Measurements from ENCODE around the gene RFPL4AL1. TPM values are rescaled to one million over a fixed set of nuclear protein-coding genes. Genes with fewer than 3 reads are reported as not detected.

The RFPL4AL1 gene
- total RNA-seq, 6 donors from 2014 or later = not detected

GRCh38 chr19:55802281-55802680, 33.4 kb downstream of the RFPL4AL1 start:
- H3K4me1 ChIP-seq = no peaks in the 10 kb centered on the region
- H3K36me3 ChIP-seq = no peaks in the 10 kb centered on the region
- 86 to 93% methylated on average over 2 of the region's 2 CpGs for WGBS, 2 donors
- H3K27ac ChIP-seq = no peak overlapping the region
- no peak overlapping the region for H3K4me3 ChIP-seq
- no peaks in the 10 kb centered on the region for H3K27me3 ChIP-seq
- ATAC-seq (ENCODE audit: low FRiP score in 2 of 2) (no peak), DNase-seq (no peak)
- TF ChIP-seq, protein P1, sequence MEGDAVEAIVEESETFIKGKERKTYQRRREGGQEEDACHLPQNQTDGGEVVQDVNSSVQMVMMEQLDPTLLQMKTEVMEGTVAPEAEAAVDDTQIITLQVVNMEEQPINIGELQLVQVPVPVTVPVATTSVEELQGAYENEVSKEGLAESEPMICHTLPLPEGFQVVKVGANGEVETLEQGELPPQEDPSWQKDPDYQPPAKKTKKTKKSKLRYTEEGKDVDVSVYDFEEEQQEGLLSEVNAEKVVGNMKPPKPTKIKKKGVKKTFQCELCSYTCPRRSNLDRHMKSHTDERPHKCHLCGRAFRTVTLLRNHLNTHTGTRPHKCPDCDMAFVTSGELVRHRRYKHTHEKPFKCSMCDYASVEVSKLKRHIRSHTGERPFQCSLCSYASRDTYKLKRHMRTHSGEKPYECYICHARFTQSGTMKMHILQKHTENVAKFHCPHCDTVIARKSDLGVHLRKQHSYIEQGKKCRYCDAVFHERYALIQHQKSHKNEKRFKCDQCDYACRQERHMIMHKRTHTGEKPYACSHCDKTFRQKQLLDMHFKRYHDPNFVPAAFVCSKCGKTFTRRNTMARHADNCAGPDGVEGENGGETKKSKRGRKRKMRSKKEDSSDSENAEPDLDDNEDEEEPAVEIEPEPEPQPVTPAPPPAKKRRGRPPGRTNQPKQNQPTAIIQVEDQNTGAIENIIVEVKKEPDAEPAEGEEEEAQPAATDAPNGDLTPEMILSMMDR (IDR thresholded peaks at IDR 0.05) = no peak
- TF ChIP-seq EP300 (IDR thresholded peaks at IDR 0.05) (no peak), POLR2A (IDR thresholded peaks at IDR 0.05) (no peak), POLR2AphosphoS5 (IDR thresholded peaks at IDR 0.05) (no peak)
- no peaks in the 10 kb centered on the region for H3K9me3 ChIP-seq

- no peak for TF ChIP-seq POLR2AphosphoS5 (IDR thresholded peaks at IDR 0.05)
- TF ChIP-seq POLR2A (IDR thresholded peaks at IDR 0.05) = no peak
- no peak for TF ChIP-seq EP300 (IDR thresholded peaks at IDR 0.05)
- TF ChIP-seq, protein P1 (IDR thresholded peaks at IDR 0.05) = peak in 2 of 6 experiments; percentile 15 to 27
- H3K27ac ChIP-seq = no peak overlapping the region
- H3K27me3 ChIP-seq = no peaks in the 10 kb centered on the region
- H3K4me1 ChIP-seq = no peaks in the 10 kb centered on the region
- no peaks in the 10 kb centered on the region for H3K36me3 ChIP-seq
- ATAC-seq (ENCODE audit: low FRiP score in 2 of 2) (peak in 1 of 2 donors; percentile 28), DNase-seq (peak in 1 of 2 donors; percentile 36)
- 30 to 46% methylated on average over 10 to 20 of the region's 20 CpGs for WGBS, 2 donors
- H3K9me3 ChIP-seq = no peaks in the 10 kb centered on the region
- H3K4me3 ChIP-seq = no peak overlapping the region
These were observed 40.6 kb downstream of the RFPL4AL1 start for GRCh38 chr19:55809381-55810058.

GRCh38 chr19:55811340-55811739, 42.4 kb downstream of the RFPL4AL1 start:
- H3K27ac ChIP-seq = no peak overlapping the region
- TF ChIP-seq POLR2A (IDR thresholded peaks at IDR 0.05) (no peak), POLR2AphosphoS5 (IDR thresholded peaks at IDR 0.05) (no peak)
- no peaks in the 10 kb centered on the region for H3K27me3 ChIP-seq
- no peaks in the 10 kb centered on the region for H3K4me1 ChIP-seq
- H3K4me3 ChIP-seq = no peak overlapping the region
- DNase-seq (no peak), ATAC-seq (ENCODE audit: low FRiP score in 2 of 2) (no peak)
- WGBS, 2 donors = 56 to 70% methylated on average over 3 of the region's 3 CpGs
- no peaks in the 10 kb centered on the region for H3K36me3 ChIP-seq
- no peaks in the 10 kb centered on the region for H3K9me3 ChIP-seq

- TF ChIP-seq POLR2AphosphoS5 (IDR thresholded peaks at IDR 0.05) (no peak), EP300 (IDR thresholded peaks at IDR 0.05) (no peak)
- TF ChIP-seq, protein P1 (IDR thresholded peaks at IDR 0.05) = no peak
- 49 to 54% methylated on average over 7 of the region's 7 CpGs for WGBS, 2 donors
- no peak for ATAC-seq (ENCODE audit: low FRiP score in 2 of 2)
- Histone ChIP-seq H3K4me1 (no peaks in the 10 kb centered on the region), H3K27me3 (no peaks in the 10 kb centered on the region), H3K4me3 (no peak overlapping the region), H3K9me3 (no peaks in the 10 kb centered on the region), H3K36me3 (no peaks in the 10 kb centered on the region), H3K27ac (no peak overlapping the region)
- no peak for DNase-seq
These were observed 43.5 kb downstream of the RFPL4AL1 start for GRCh38 chr19:55812449-55812848.

DNA sequence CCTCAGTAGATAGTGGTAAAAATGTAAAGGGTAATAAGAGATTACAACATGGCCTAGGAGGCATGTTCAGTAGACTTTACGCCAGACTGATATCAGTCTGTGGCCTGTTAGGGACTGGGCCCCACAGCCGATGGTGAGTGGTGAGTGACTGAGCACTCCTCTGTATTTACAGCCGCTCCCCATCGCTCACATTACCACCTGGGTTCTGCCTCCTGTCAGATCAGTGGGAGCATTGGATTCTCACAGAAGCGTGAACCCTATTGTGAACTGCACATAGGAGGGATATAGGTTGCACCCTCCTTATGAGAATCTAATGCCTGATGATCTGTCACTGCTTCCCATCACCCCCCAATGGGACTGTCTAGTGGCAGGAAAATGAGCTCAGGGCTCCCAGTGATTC, 45.0 kb downstream of the RFPL4AL1 start:
- H3K27me3 ChIP-seq = no peaks in the 10 kb centered on the region
- TF ChIP-seq EP300 (IDR thresholded peaks at IDR 0.05) (no peak), POLR2AphosphoS5 (IDR thresholded peaks at IDR 0.05) (no peak), POLR2A (IDR thresholded peaks at IDR 0.05) (no peak)
- TF ChIP-seq, protein P1 (IDR thresholded peaks at IDR 0.05) = no peak
- no peak overlapping the region for H3K4me3 ChIP-seq
- DNase-seq (no peak), ATAC-seq (ENCODE audit: low FRiP score in 2 of 2) (no peak)
- no peak overlapping the region for H3K27ac ChIP-seq
- H3K36me3 ChIP-seq = no peaks in the 10 kb centered on the region
- H3K9me3 ChIP-seq = no peaks in the 10 kb centered on the region
- WGBS, 2 donors = 91 to 92% methylated on average over 5 of the region's 5 CpGs
- no peaks in the 10 kb centered on the region for H3K4me1 ChIP-seq
